ENCODE measurements around the gene ZG16.
"Not testable (repeated sequence)": the region's sequence is repeated elsewhere in the genome, so short reads cannot be mapped to it uniquely, and the experiment has no call there.

The ZG16 gene

DNA sequence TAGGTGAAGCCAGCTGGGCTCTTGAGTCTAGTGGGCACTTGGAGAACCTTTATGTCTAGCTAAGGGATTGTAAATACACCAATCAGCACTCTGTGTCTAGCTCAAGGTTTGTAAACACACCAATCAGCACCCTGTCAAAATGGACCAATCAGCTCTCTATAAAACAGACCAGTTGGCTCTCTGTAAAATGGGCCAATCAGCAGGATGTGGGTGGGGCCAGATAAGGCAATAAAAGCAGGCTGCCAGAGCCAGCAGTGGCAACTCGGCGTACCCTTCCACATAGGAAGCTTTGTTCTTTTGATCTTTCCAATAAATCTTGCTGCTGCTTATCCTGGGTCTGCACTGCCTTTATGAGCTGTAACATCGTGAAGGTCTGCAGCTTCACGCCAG, 29.3 kb upstream of the ZG16 start:
- not testable (repeated sequence) for DNase-seq (ENCODE audit: low read depth in 2 of 2)

GRCh38 chr16:29753516-29753915, 24.5 kb upstream of the ZG16 start:
- DNase-seq (ENCODE audit: low read depth in 2 of 2), result no peak

GRCh38 chr16:29756654-29757053, 21.4 kb upstream of the ZG16 start:
- DNase-seq (ENCODE audit: low read depth in 2 of 2), result no peak

DNA sequence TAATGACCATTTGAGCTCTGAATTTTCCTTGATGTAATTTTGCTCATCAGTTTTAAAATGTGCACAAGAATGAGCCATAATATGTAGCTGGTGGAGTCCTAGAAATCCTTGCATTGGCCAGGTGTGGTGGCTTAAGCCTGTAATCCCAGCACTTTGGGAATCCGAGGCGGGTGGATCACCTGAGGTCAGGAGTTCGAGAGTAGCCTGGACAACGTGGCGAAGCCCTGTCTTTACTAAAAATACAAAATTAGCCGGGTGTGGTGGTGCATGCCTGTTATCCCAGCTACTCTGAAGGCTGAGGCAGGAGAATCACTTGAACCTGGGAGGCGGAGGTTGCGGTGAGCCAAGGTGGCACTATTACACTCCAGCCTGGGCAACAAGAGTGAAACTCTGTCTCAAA, 21.0 kb upstream of the ZG16 start:
- not testable (repeated sequence) for DNase-seq (ENCODE audit: low read depth in 2 of 2)

DNA sequence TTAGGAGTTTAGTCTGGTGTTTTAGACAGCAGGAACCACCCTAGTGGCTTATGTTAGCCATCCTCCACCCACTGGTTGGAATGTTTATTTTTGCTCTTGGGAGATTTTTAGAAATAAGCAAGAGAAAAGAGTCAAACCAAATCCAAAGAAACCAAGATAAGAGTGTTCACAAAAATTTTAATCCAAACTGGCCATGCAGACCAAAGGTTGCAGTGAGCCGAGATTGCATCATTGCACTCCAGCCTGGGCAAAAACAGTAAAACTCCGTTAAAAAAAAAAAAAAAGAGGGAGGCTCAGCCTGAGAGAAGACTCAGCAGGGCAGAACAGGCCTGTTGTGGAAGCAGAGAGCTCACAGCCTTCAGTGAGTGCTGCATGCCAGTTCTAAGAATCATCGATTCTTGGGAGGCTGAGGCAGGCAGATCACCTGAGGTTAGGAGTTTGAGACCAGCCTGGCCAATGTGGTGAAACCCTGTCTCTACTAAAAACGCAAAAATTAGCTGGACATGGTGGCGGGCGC, 20.0 kb upstream of the ZG16 start:
- DNase-seq (ENCODE audit: low read depth in 2 of 2), result no peak

GRCh38 chr16:29760567-29761279, 17.3 kb upstream of the ZG16 start:
- no peak for DNase-seq (ENCODE audit: low read depth in 2 of 2)

- not testable (repeated sequence) for DNase-seq (ENCODE audit: low read depth in 2 of 2)
Measured at GRCh38 chr16:29761280-29761651, 16.8 kb upstream of the ZG16 start.

DNA sequence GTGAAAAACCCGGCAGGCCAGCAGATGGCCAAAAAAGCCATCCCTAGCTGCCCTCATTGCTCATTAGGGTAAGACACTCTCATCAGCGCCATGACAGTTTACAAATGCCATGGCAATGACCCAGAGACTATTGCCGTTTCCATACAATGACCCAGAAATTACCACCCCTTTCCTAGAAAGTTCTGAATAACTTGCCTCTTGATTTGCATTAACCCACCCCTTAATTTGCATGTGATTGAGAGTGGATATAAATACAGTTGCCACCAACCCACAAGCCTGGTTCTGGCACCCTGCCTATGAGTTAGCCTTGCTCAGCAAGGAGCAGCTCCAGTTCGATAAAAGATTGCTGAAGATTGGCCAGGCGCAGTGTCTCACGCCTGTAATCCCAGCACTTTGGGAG, 16.2 kb upstream of the ZG16 start:
- DNase-seq (ENCODE audit: low read depth in 2 of 2), result no peak

DNA sequence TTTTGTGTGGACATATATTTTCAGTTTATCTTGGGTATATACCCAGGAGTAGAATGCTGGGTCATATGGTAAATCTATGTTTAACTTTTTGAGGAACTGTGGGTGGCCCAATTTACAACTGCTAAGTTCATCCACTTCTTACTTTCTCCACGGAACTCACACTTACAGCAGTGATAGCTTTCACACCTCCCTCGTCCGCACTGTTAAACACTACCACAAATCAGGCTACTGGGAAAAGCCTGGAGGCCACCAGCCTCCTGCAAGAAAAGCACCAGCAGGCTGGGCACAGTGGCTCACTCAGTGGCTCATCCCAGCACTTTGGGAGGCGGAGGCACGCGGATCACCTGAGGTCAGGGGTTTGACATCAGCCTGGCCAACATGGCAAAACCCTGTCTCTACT, 14.7 kb upstream of the ZG16 start:
- no peak for DNase-seq (ENCODE audit: low read depth in 2 of 2)

- DNase-seq (ENCODE audit: low read depth in 2 of 2), result no peak
Measured at GRCh38 chr16:29765167-29766032, 12.7 kb upstream of the ZG16 start.

DNA sequence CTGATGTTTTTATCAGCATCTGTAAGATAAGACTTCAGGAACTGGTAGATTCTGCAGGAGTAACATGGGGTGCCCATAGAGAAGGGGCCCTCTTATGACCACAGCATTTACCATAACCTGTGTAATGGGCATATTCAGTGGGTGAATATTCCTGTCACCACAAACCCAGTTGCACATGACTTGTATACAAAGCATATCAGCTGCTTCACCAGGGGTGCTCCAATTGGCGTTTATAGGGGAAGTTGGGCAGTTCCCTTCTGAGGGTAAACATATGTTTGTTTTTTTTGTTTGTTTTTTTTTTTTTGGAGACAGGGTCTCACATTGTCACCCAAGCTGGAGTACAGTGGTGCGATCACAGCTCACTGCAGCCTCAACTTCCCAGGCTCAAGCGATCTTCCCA, 11.5 kb upstream of the ZG16 start:
- no peak for DNase-seq (ENCODE audit: low read depth in 2 of 2)

DNA sequence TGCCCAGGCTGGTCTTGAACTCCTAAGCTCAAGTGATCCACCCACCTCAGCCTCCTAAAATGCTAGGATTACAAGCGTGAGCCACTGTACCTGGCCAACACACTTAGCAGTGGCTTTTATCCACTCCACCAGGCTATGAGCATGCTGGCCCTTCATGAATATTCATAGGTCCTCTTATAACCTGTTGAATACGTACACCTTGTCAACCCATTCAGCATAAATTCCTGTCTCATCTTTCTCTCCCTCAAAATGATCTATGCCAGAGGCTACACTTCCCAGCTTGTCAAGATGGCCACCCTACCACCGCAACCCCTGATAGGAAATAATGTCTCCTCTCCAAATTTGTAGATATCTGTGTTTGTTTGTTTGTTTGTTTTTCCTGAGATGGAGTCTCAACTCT, 11.0 kb upstream of the ZG16 start:
- DNase-seq (ENCODE audit: low read depth in 2 of 2), result no peak

- no peak for DNase-seq (ENCODE audit: low read depth in 2 of 2)
Measured at GRCh38 chr16:29769507-29769906, 8.5 kb upstream of the ZG16 start.

GRCh38 chr16:29770250-29770929, 7.7 kb upstream of the ZG16 start:
- no peak for DNase-seq (ENCODE audit: low read depth in 2 of 2)

DNA sequence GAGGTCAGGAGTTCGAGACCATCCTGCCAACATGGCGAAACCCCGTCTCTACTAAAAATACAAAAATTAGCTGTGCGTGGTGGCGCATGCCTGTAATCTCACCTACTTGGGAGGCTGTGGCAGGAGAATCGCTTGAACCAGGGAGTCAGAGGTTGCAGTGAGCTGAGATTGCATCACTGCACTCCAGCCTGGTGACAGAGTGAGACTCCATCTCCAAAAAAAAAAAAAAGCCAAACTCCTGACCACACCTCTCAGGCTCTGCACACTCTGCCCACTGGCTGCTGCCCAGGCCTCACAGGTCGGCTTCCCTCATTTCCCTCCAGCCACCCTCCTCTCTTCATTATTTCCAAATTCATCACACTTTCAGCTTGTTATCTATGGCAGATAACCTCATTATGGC, 5.7 kb upstream of the ZG16 start:
- not testable (repeated sequence) for DNase-seq (ENCODE audit: low read depth in 2 of 2)

DNA sequence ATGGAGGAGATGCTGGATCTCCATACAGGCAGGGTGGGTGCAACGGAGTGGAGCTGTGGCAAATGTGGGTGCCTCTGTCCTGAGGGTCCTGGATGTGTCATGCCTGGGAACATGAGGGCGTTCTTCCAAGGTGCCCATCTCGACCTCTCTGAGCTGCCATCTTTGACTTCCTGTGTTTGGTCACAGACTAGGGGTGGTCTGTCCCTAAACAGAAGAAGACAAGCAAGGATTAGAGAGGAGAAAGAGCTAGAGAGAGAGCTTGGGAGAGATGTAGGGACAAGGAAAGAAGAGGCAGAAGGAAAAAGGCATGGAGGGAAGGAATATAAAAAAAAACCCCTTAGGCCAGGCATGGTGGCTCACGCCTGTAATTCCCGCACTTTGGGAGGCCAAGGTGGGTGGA, 3.3 kb upstream of the ZG16 start:
- no peak for DNase-seq (ENCODE audit: low read depth in 2 of 2)

DNA sequence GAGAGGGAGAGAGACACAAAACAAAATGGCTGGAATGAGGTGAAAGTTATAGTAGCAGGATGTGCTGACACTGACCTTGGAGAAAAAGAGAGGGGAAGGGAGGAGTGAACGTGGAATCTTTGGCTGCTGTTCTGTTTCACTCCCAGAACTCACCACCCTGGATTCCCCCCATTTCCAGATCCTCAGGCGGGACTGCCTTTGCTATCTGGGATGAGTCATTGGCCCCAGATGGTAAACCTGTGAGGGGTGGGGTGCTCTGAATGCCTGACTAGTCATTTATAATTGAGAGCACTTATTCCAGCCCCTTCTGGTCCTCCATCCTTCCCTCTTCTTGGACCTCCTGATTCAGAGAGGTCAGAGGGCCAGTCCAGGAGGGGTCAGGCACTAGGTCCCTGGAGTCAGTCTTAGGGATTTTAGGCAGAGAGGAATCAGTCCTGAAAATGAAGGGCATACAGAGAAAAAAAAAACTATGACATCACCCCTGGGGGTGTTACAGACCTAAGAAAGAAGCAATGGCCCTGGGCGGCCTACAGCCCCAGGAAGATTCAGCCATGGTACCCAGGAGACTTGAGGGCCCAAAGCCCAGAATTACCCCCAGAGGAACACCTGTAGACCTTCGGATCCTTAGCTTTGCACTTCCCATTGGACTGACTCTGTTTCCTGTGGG, 2.2 kb upstream of the ZG16 start:
- no peak for DNase-seq (ENCODE audit: low read depth in 2 of 2)

- no peak for DNase-seq (ENCODE audit: low read depth in 2 of 2)
Measured at GRCh38 chr16:29779474-29779873, 1.4 kb downstream of the ZG16 start.

GRCh38 chr16:29783094-29783953, 5.3 kb downstream of the ZG16 start:
- DNase-seq (ENCODE audit: low read depth in 2 of 2), result not testable (repeated sequence)

DNA sequence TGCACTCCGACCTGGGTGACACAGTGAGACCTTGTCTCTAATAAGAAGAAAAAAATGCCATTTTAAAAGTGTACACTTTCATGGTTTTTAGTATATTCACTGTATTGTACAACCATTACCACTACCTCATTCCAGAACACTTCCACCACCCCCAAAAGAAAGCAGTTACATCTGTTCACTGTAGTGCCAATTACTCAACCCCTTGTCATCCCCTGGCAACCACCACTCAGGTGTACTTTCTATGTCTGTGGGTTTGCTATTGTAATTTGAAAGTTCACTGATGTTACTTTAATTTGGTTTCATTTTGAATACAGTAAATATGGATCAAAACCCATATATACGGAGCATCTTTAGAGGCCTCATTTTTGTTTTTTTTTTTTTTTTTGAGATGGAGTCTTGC, 6.1 kb downstream of the ZG16 start:
- DNase-seq (ENCODE audit: low read depth in 2 of 2), result no peak

- peak in 1 of 2 donors; percentile 54 for DNase-seq (ENCODE audit: low read depth in 2 of 2)
Measured at GRCh38 chr16:29784901-29785500, 6.9 kb downstream of the ZG16 start.

Data from stimulated activated CD8-positive, alpha-beta memory T cell treated with anti-CD3 and anti-CD28 coated beads, Interleukin-7, amount 100 ng/mL, for 1 hour (primary cell).